Measurements from ENCODE around the gene CCDC159. TPM values are rescaled to one million over a fixed set of nuclear protein-coding genes. Genes with fewer than 3 reads are reported as not detected.

CCDC159 gene
- total RNA-seq: 10 to 100 TPM; 86.9 to 94.9 (median 91.8) TPM
- 33.8 TPM for total RNA-seq (2013)

- ATAC-seq (peak; percentile 92 to 98 (median 93)), DNase-seq (peak; percentile 97 to 98)
- H3K27me3 Mint-ChIP-seq (ENCODE audit: low read depth in 2 of 2): no peaks in the 10 kb centered on the region
- H3K9me3 Mint-ChIP-seq: no peaks in the 10 kb centered on the region
- intact Hi-C loops (cut with micrococcal nuclease): loop anchor here (1.0 kb wide), 5 partner anchors 9 to 159 kb away; partner anchors contain the start of genes ODAD3, PLPPR2, PRKCSH and ZNF653
- peaks cover 18 to 32% of the 10 kb centered on the region in 2 donors for H3K4me1 Mint-ChIP-seq
- Histone ChIP-seq H3K36me3 (ENCODE audit: control insufficient read depth, insufficient read depth, low read length) (no peaks in the 10 kb centered on the region), H3K27me3 (ENCODE audit: control insufficient read depth, insufficient read depth, low read length) (no peaks in the 10 kb centered on the region), H3K9me3 (ENCODE audit: control insufficient read depth, insufficient read depth, low read length) (no peaks in the 10 kb centered on the region), H3K27ac (ENCODE audit: low read length) (peak within 1 kb of the TSS; percentile 91), H3K4me3 (ENCODE audit: low read length) (peak within 1 kb of the TSS; percentile 96), H3K4me1 (ENCODE audit: control insufficient read depth, insufficient read depth, low read length) (peaks cover 21% of the 10 kb centered on the region)
- H3K36me3 Mint-ChIP-seq: no peaks in the 10 kb centered on the region
- WGBS (ENCODE audit: insufficient coverage): under 1% methylated on average over 50 of the region's 50 CpGs
- peak within 1 kb of the TSS; percentile 99 for H3K4me3 Mint-ChIP-seq
- TF ChIP-seq CTCF (IDR thresholded peaks at IDR 0.05): no peak
- H3K27ac Mint-ChIP-seq: peak within 1 kb of the TSS; percentile 98
Observed at GRCh38 chr19:11346104-11346940, at the start of gene CCDC159, which contains the start of gene TMEM205. Gene CCDC159, plus strand, starts transcription at chr19:11346519. Its CDS starts 88 bp downstream, at chr19:11346607. Gene TMEM205, minus strand, starts transcription at chr19:11346268. Its CDS starts 649 bp downstream, at chr19:11345619.

GRCh38 chr19:11299946-11300810 lies 46.1 kb upstream of the CCDC159 start:
- no peaks in the 10 kb centered on the region for H3K27me3 ChIP-seq (ENCODE audit: control insufficient read depth, insufficient read depth, low read length)
- no peak overlapping the region for H3K4me3 Mint-ChIP-seq
- DNase-seq: no peak
- no peaks in the 10 kb centered on the region for H3K36me3 Mint-ChIP-seq
- H3K36me3 ChIP-seq (ENCODE audit: control insufficient read depth, insufficient read depth, low read length): no peaks in the 10 kb centered on the region
- H3K27me3 Mint-ChIP-seq (ENCODE audit: low read depth in 2 of 2): peaks cover 5 to 6% of the 10 kb centered on the region in 2 donors
- H3K4me1 Mint-ChIP-seq: no peaks in the 10 kb centered on the region
- no peak overlapping the region for H3K27ac Mint-ChIP-seq
- no peaks in the 10 kb centered on the region for H3K4me1 ChIP-seq (ENCODE audit: control insufficient read depth, insufficient read depth, low read length)
- no peaks in the 10 kb centered on the region for H3K9me3 ChIP-seq (ENCODE audit: control insufficient read depth, insufficient read depth, low read length)
- no peak for ATAC-seq
- intact Hi-C loops (cut with micrococcal nuclease): no loop called here
- H3K9me3 Mint-ChIP-seq: no peaks in the 10 kb centered on the region
- H3K27ac ChIP-seq (ENCODE audit: low read length): no peak overlapping the region
- 64% methylated on average over 8 of the region's 8 CpGs for WGBS (ENCODE audit: insufficient coverage)
- no peak overlapping the region for H3K4me3 ChIP-seq (ENCODE audit: low read length)
- TF ChIP-seq CTCF (IDR thresholded peaks at IDR 0.05): no peak

GRCh38 chr19:11300811-11301120 lies 45.6 kb upstream of the CCDC159 start:
- Mint-ChIP-seq H3K4me1 (no peaks in the 10 kb centered on the region), H3K4me3 (no peak overlapping the region), H3K27me3 (ENCODE audit: low read depth in 2 of 2) (peaks cover 5 to 6% of the 10 kb centered on the region in 2 donors), H3K9me3 (no peaks in the 10 kb centered on the region), H3K27ac (no peak overlapping the region), H3K36me3 (no peaks in the 10 kb centered on the region)
- Histone ChIP-seq H3K9me3 (ENCODE audit: control insufficient read depth, insufficient read depth, low read length) (no peaks in the 10 kb centered on the region), H3K4me3 (ENCODE audit: low read length) (no peak overlapping the region), H3K27ac (ENCODE audit: low read length) (no peak overlapping the region), H3K4me1 (ENCODE audit: control insufficient read depth, insufficient read depth, low read length) (no peaks in the 10 kb centered on the region), H3K27me3 (ENCODE audit: control insufficient read depth, insufficient read depth, low read length) (no peaks in the 10 kb centered on the region), H3K36me3 (ENCODE audit: control insufficient read depth, insufficient read depth, low read length) (no peaks in the 10 kb centered on the region)
- TF ChIP-seq CTCF (IDR thresholded peaks at IDR 0.05): no peak
- intact Hi-C loops (cut with micrococcal nuclease): no loop called here
- 94% methylated on average over 8 of the region's 11 CpGs for whole genome bisulfite sequencing (ENCODE audit: insufficient coverage)
- DNase-seq: no peak
- no peak for ATAC-seq

Data from natural killer cell (primary cell).